HG03159 (cell line): ENCODE measurements around the gene KIRREL3.

Experiments
- ATAC-seq: cut with Tn5 transposase; IDR thresholded peaks from one replicate; pipeline ENCODE4 v1.9.1; 2021; ENCODE audit warnings: mild to moderate bottlenecking, moderate library complexity; ENCODE audit not compliant: unreplicated experiment

Gene KIRREL3

GRCh38 chr11:126997641-126998040 is 2.9 kb downstream of the KIRREL3 start:
- ATAC-seq = no peak

- ATAC-seq = no peak
These were observed 3.4 kb downstream of the KIRREL3 start for GRCh38 chr11:126997196-126997595.

DNA sequence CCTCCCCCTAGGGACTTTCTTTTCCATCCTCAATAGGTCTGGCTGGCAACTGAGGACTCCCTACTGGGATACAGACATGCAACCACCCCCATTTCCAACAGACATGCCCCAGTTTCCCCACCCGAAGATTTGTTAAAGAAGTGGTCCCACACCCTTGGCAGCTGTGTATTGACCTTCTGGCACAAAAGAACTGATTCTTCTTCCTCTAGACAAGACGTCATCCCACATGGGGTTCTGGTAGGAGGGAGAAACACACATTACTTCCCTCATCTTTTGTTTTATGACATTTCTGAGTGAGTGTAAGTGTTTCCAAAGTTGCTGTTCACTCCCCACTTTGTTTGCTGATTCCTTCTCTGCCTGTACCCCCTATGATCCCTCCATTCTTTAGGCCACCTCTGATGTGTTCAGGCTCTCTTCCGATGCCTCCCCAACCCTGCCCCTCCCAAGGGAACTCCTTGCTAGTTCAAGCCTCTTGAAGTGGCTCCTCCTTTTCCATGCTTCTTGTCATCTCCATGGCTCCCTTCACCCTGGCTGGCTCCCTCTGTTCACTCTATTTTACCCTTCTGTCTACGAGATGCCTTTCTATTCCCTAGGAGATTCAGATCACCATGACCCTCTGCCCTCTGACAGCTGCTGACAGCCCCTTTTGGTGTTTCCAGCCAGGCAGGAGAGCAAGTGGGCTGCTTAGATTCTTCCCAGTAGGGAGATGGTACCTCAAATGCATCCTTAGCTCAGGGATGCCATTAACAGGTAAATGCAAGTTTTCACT is 4.3 kb downstream of the KIRREL3 start:
- no peak for ATAC-seq

GRCh38 chr11:126993599-126993998 is 7.0 kb downstream of the KIRREL3 start:
- ATAC-seq = no peak

DNA sequence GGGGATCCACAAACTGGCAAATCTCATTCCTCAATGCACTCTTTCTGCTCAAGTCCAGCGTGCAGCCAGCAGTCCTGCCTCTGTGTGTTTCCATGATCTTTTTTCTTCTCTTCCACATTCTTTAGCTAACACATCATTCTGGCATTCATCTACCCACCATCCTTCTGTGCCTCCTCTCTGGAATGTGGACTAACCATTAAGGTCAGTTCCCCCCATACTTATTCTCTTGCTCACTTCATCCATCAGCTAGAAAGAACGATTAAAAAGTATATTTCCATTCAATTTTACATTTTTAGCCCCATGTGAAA is 7.8 kb downstream of the KIRREL3 start:
- ATAC-seq = no peak

DNA sequence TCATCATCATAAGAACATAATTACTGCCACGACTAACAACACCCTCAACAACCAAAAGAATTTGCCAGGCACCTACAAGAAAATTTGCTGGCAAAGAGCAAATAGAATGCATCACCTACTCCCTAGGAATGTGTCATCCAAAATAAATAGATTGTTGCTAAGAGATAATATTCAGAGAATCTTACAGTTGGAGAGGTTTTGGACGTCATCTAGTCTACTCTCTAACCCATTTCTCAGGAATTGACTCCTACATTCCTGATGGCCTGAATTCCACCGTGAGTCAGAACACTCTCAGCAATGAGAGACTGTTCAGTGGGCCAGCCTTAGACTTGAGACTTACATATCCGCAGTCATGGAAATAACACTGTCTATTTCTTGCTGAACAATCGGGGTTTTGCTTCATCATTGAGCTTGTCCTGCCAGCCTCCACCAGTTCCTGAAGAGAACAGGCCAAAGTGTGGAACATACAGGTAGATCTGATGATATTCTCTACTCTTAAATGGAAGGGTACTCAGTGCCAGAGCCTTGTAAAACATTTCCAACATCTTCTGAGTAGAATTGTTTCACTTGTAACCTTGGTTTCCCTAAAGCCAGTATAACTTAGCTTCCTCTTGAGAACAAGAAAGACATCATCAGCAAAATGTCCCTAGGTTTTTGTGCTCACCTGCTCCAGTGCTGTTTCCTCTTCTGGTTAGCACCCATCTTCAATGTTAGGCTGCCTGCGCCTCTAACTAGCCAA is 8.3 kb downstream of the KIRREL3 start:
- ATAC-seq = no peak

GRCh38 chr11:126991596-126991995 is 9.0 kb downstream of the KIRREL3 start:
- ATAC-seq = no peak

GRCh38 chr11:126990716-126991480 is 9.7 kb downstream of the KIRREL3 start:
- ATAC-seq = peak; percentile 7

DNA sequence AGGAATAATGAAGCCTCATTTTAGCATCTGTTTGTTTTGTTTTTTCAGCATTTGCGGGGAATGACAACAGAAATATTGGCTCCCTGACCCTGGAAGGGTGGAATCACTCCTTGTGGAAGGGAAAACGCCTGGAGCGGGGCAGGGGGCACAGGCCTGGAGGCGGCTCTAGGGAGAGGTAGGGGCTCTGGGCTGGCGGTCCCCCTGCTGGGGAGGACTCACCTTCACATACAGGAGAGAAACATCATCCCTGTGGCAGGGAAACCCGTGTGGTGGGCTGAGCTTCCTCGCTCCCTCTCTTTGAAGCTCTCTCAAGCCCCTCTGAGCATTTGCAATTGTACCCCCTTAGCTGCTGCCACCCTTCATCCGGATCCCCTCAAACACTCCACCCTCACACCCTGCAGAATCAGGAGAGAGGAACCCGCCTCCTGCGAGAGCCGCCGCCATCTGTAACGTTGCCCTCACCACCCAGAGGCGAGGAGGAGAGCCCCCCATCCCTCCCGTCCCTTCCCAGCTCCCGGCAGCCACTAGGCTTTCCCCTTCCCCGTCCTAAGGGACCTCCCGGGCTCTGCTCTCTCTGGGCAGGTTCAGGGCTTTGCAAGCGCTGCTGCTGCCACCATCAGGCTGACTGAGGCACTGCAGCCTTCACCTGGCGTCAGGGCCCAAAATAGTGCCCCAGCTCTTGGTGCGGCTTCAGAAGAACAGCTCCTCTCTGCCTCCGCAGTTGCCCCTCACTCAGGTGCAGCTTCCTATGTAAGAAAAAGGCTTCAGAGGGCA is 10.4 kb downstream of the KIRREL3 start:
- ATAC-seq = peak; percentile 86

DNA sequence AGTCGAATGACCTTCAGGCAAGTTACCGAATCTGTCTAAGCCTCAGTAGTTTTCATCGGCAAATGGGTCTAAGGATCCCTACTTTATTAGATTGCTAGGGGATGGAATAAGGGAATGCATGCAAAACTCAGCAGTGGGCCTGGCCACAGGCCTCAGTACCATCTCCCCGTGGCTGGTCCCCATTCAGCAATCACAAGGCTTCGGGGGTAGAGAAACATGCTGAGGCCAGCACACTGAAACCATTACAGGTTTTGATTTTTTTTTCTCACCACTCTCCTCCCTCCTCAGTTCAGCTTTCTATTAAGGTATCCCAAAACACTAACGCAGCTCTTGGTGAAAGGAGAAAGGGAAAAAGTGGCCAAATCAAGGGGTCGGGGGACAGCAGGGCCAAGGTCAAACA is 11.9 kb downstream of the KIRREL3 start:
- no peak for ATAC-seq

DNA sequence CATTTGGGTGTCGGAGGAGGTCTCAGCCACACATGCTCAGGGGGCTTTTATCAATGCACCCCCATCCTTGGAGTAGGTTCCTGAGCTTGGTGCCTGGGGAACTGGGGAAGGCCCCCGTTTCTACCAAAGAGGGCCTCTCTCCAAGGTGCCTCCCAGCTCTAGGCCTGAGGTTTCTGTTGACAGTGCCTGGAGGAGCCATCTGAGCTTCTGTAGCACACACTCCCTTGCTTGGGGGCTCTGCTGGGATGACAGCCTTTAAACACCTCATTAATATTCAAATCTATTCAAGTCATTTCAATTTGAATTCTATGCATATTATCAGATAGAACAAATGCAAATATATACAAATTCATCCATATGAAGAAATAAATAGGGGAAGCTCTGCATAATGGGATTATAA is 18.9 kb downstream of the KIRREL3 start:
- no peak for ATAC-seq

DNA sequence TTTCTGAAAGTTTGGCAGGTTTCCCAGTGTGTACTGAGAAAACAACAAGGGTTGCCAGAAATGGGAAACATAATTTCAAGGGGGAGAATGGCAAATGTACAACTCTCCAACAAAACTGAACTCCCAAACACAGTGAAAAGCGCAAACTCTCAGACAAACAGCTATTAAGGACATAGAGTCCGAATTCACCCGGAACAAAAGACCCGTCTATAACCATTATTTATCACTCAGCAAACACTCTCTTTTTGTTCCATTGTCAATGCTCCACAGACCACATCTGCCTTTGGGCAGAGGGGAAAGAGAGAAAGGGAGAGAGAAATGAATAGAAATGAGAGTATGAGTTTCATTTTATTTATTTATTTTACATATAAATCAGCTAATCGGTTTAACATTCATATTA is 21.7 kb downstream of the KIRREL3 start:
- ATAC-seq = no peak

GRCh38 chr11:126978165-126978564 is 22.4 kb downstream of the KIRREL3 start:
- ATAC-seq = no peak

GRCh38 chr11:126973051-126973450 is 27.5 kb downstream of the KIRREL3 start:
- ATAC-seq = no peak

DNA sequence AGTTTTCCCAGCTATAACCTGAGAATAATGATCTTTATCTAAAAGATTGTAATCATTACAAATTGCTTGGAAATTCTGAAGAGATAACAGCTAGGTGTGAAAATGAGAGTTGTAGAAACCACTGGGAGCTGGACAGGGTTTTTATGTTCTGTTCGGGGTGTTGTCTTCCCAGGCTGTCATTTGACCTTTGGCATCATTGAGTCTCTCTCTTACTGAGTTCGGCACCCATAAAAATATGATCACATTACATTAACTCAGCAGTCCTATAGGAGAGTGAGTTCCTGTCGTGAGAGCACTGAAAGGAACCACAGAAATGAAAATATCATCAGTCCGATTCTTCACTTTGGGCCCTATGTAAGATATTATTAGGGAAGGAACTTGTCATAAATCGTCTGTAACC is 29.3 kb downstream of the KIRREL3 start:
- ATAC-seq = no peak

DNA sequence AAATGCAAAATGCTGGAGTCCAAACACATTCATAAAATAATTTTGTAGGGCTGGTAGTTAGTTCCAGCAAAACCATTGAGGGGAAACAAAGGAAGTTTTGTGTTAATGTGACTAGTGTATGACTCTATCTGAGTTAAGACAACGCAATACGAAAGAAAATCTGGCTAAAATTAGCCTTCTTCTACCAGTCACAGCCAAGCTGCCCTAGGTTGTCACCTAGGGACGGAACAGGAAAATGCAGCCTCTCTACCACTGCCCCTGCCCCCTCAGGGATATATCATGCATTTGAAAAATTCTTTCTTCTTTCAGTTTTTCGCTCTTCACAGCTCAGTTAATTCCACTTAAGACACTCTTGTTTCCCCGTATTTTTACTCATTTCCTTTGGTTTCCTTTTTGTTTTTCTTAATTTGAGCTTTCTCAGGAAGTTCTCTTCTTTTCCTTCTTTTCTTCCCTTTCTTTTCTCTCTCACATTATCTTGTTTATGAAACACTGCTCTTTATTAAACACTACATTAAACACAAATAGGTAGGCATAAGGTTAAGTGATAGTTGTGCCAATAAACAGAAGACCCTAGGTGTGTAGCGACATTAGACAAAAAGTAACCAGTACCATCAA is 30.6 kb downstream of the KIRREL3 start:
- peak; percentile 78 for ATAC-seq

GRCh38 chr11:126968915-126969314 is 31.7 kb downstream of the KIRREL3 start:
- no peak for ATAC-seq

DNA sequence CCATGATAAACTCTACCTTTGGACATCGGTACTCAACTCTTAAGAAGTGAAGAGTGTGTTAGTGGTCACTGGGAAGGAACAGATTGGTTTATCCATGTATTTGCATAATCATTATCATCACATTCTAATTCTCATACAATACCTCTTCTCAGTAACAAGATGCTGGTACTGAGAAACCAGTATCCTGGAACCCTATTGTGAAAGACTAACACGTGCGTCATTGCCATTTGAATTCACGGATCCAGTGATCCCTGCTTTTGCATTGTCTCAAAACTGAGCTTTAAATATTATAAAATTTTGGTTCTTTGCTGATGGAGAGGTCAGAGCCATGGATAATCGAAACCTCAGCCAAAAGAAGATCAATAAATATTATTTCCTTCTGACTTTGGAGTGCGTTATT is 35.2 kb downstream of the KIRREL3 start:
- ATAC-seq = no peak

- no peak for ATAC-seq
These were observed 36.8 kb downstream of the KIRREL3 start for GRCh38 chr11:126963603-126964363.

GRCh38 chr11:126963115-126963514 is 37.5 kb downstream of the KIRREL3 start:
- no peak for ATAC-seq
